ENCODE results near the gene DNAH9.

- no peak for TF ChIP-seq CTCF (IDR thresholded peaks at IDR 0.05; ENCODE audit: low read depth, low read length)
- TF ChIP-seq EZH2phosphoT487 (IDR thresholded peaks at IDR 0.05; ENCODE audit: low read depth): no peak
Observed at GRCh38 chr17:11601661-11602060, 3.4 kb downstream of the DNAH9 start.

Measured in OCI-LY3 (cell line).